PC-3 (cell line): ENCODE measurements around the gene TRABD2B.

Experiments used
- EZH2phosphoT487 ChIP-seq: fragments of 300-600 bp; sonication (generic); IDR thresholded peaks from 2 replicates; pipeline ENCODE4 v1.6.1; 2018; ENCODE audit warnings: mild to moderate bottlenecking, antibody characterized with exemption, low read length, borderline replicate concordance
- TF ChIP-seq, protein P1 (sequence below): fragments of 300-600 bp; sonication (generic); conservative IDR thresholded peaks from 2 replicates; pipeline ENCODE4 v1.5.1; 2017; ENCODE audit warnings: antibody characterized with exemption, low read depth, mild to moderate bottlenecking, low read length

- TF ChIP-seq, protein P1, sequence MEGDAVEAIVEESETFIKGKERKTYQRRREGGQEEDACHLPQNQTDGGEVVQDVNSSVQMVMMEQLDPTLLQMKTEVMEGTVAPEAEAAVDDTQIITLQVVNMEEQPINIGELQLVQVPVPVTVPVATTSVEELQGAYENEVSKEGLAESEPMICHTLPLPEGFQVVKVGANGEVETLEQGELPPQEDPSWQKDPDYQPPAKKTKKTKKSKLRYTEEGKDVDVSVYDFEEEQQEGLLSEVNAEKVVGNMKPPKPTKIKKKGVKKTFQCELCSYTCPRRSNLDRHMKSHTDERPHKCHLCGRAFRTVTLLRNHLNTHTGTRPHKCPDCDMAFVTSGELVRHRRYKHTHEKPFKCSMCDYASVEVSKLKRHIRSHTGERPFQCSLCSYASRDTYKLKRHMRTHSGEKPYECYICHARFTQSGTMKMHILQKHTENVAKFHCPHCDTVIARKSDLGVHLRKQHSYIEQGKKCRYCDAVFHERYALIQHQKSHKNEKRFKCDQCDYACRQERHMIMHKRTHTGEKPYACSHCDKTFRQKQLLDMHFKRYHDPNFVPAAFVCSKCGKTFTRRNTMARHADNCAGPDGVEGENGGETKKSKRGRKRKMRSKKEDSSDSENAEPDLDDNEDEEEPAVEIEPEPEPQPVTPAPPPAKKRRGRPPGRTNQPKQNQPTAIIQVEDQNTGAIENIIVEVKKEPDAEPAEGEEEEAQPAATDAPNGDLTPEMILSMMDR = no peak
- no peak for TF ChIP-seq EZH2phosphoT487
Measured at GRCh38 chr1:47868348-47868676, 128.9 kb downstream of the TRABD2B start.
